WTC11 (cell line): ENCODE data around the gene APRT. TPM values are rescaled to one million over a fixed set of nuclear protein-coding genes. Genes with fewer than 3 reads are reported as not detected.

Experiments used
- ATAC-seq: fragments of 200-7000 bp; cut with Tn5 transposase; 2 replicates; pipeline ENCODE4 v1.10.0; 2021; ENCODE audit warnings: mild to moderate bottlenecking, moderate library complexity
- CTCF ChIA-PET: fragments of 300-600 bp; sonication (Branson Sonifier 250); formaldehyde crosslinking; loops from one replicate; lab custom pipeline; 2021; ENCODE audit warnings: antibody characterized with exemption; lab: Charles Lee
- POLR2A ChIA-PET: fragments of 350-600 bp; sonication (Branson Sonifier 250); formaldehyde crosslinking; loops from one replicate; lab custom pipeline; 2021; ENCODE audit warnings: antibody characterized with exemption; lab: Charles Lee
- DNase-seq: peaks from one replicate; pipeline ENCODE4 v3.0.0; 2021; ENCODE audit warnings: low spot score
- H3K27ac Mint-ChIP-seq: 2 replicates; pipeline ENCODE4 v1.8.0; 2021; ENCODE audit warnings: mixed read lengths
- H3K27me3 Mint-ChIP-seq: 2 replicates; pipeline ENCODE4 v1.8.0; 2021; ENCODE audit warnings: low read depth, mild to moderate bottlenecking, moderate library complexity, mixed read lengths
- H3K36me3 Mint-ChIP-seq: 2 replicates; pipeline ENCODE4 v1.8.0; 2021; ENCODE audit warnings: mixed read lengths
- H3K4me1 Mint-ChIP-seq: 2 replicates; pipeline ENCODE4 v1.8.0; 2022; ENCODE audit warnings: mixed read lengths
- H3K4me3 Mint-ChIP-seq: 2 replicates; pipeline ENCODE4 v1.8.0; 2021; ENCODE audit warnings: mild to moderate bottlenecking, moderate library complexity, mixed read lengths
- H3K9me3 Mint-ChIP-seq: 2 replicates; pipeline ENCODE4 v1.8.0; 2021; ENCODE audit warnings: mixed read lengths
- ARID4B ChIP-seq: sonication (generic); formaldehyde crosslinking; IDR thresholded peaks from 2 replicates; pipeline ENCODE4 v1.8.0; 2023; ENCODE audit warnings: missing genetic modification reagents, mild to moderate bottlenecking, borderline replicate concordance
- CBFB ChIP-seq: sonication (generic); formaldehyde crosslinking; IDR thresholded peaks from 2 replicates; pipeline ENCODE4 v1.8.1; 2022; ENCODE audit warnings: mild to moderate bottlenecking, low read depth, missing genetic modification reagents
- CREB1 ChIP-seq: sonication (generic); formaldehyde crosslinking; IDR thresholded peaks from 2 replicates; pipeline ENCODE4 v1.8.0; 2023; ENCODE audit warnings: mild to moderate bottlenecking, missing genetic modification reagents
- ELF4 ChIP-seq: sonication (generic); formaldehyde crosslinking; IDR thresholded peaks from 2 replicates; pipeline ENCODE4 v1.8.1; 2022; ENCODE audit warnings: low read depth, mild to moderate bottlenecking, moderate library complexity, missing genetic modification reagents
- ESRRA ChIP-seq: sonication (generic); formaldehyde crosslinking; IDR thresholded peaks from 2 replicates; pipeline ENCODE4 v1.8.1; 2022; ENCODE audit warnings: mild to moderate bottlenecking, missing genetic modification reagents, borderline replicate concordance
- FOXK1 ChIP-seq: sonication (generic); formaldehyde crosslinking; IDR thresholded peaks from 2 replicates; pipeline ENCODE4 v1.8.0; 2022; ENCODE audit warnings: mild to moderate bottlenecking, moderate library complexity, missing genetic modification reagents
- HMGA2 ChIP-seq: fragments of 250-450 bp; sonication (Bioruptor Pico); IDR thresholded peaks from 2 replicates; pipeline ENCODE4 v1.4.0; 2021; ENCODE audit warnings: mild to moderate bottlenecking, moderate library complexity
- KAT7 ChIP-seq: sonication (generic); formaldehyde crosslinking; IDR thresholded peaks from 2 replicates; pipeline ENCODE4 v1.8.1; 2023; ENCODE audit warnings: missing genetic modification reagents, mild to moderate bottlenecking, borderline replicate concordance
- MLX ChIP-seq: sonication (generic); formaldehyde crosslinking; IDR thresholded peaks from 2 replicates; pipeline ENCODE4 v1.8.1; 2023; ENCODE audit warnings: mild to moderate bottlenecking, missing genetic modification reagents, moderate library complexity
- OVOL2 ChIP-seq: fragments of 250-450 bp; sonication (Bioruptor Pico); IDR thresholded peaks from 2 replicates; pipeline ENCODE4 v1.9.0; 2021; ENCODE audit warnings: mild to moderate bottlenecking, borderline replicate concordance
- TCF7 ChIP-seq: sonication (generic); formaldehyde crosslinking; IDR thresholded peaks from 2 replicates; pipeline ENCODE4 v1.8.0; 2022; ENCODE audit warnings: mild to moderate bottlenecking, low read depth, missing genetic modification reagents, moderate library complexity
- ZNF671 ChIP-seq: fragments of 250-450 bp; sonication (Bioruptor Pico); IDR thresholded peaks from 2 replicates; pipeline ENCODE4 v1.8.0; 2021; ENCODE audit warnings: mild to moderate bottlenecking
- total RNA-seq: library from RNA; stranded (reverse); gene quantifications from 3 replicates; pipeline ENCODE4 v1.2.3, GENCODE V29; 2021
- TF ChIP-seq, protein P1 (sequence below): sonication (generic); formaldehyde crosslinking; IDR thresholded peaks from 2 replicates; pipeline ENCODE4 v1.8.1; 2023; ENCODE audit warnings: mild to moderate bottlenecking, missing genetic modification reagents
- TF ChIP-seq, protein P2 (sequence below): sonication (generic); formaldehyde crosslinking; IDR thresholded peaks from 2 replicates; pipeline ENCODE4 v1.8.0; 2022; ENCODE audit warnings: mild to moderate bottlenecking, missing genetic modification reagents

The APRT gene
- total RNA-seq, 1 experiment from 2014 or later, result 288 TPM

GRCh38 chr16:88838566-88838965 is 26.8 kb upstream of the APRT start:
- H3K27me3 Mint-ChIP-seq, result no peaks in the 10 kb centered on the region
- H3K4me3 Mint-ChIP-seq, result no peak overlapping the region
- no peak overlapping the region for H3K27ac Mint-ChIP-seq
- no peak for TF ChIP-seq TCF7 (CRISPR knock-in tag)
- ATAC-seq (no peak), DNase-seq (no peak)
- no peaks in the 10 kb centered on the region for H3K4me1 Mint-ChIP-seq
- POLR2A ChIA-PET, result no interaction called here
- CTCF ChIA-PET, result interaction anchor here (1.0 to 2.2 kb wide), 3 partner anchors 19 to 101 kb away, joined by 4 to 8 read pairs (median 5); partner anchors contain the start of genes GALNS and TRAPPC2L
- no peaks in the 10 kb centered on the region for H3K9me3 Mint-ChIP-seq
- peaks cover 6% of the 10 kb centered on the region for H3K36me3 Mint-ChIP-seq

DNA sequence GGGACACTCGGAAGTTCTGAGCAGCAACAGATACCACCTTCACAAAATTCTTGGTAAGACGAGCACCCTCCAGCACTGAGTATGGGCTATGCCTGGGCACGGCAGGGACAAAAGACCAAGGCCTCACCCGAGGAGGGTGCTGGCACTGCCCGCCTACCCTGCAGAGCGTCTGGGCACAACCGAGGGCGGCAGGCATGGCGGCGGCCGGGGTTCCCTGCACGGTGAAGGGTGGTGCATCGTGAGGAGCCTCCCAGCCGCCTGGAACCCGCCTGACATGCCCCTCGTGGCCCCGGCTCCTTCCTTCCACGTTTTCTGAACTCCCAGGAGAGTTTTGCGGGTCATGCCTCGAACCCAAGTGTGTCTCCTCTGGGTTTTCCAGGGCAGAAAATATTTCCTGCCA is 26.1 kb upstream of the APRT start:
- no peak for ATAC-seq
- CTCF ChIA-PET, result no interaction called here

More for the DNA sequence above, 26.1 kb upstream of the APRT start:
- DNase-seq, result no peak
- Mint-ChIP-seq H3K9me3 (no peaks in the 10 kb centered on the region), H3K27me3 (no peaks in the 10 kb centered on the region), H3K4me1 (no peaks in the 10 kb centered on the region), H3K36me3 (peaks cover 6% of the 10 kb centered on the region), H3K27ac (no peak overlapping the region), H3K4me3 (no peak overlapping the region)
- POLR2A ChIA-PET, result no interaction called here
- TF ChIP-seq ELF4 (CRISPR knock-in tag) (no peak), OVOL2 (CRISPR knock-in tag) (no peak), FOXK1 (no peak), KAT7 (CRISPR knock-in tag) (no peak), CBFB (no peak), ARID4B (CRISPR knock-in tag) (no peak), HMGA2 (no peak), MLX (no peak), ZNF671 (CRISPR knock-in tag) (no peak), ESRRA (no peak), CREB1 (CRISPR knock-in tag) (no peak)
- TF ChIP-seq, protein P1, sequence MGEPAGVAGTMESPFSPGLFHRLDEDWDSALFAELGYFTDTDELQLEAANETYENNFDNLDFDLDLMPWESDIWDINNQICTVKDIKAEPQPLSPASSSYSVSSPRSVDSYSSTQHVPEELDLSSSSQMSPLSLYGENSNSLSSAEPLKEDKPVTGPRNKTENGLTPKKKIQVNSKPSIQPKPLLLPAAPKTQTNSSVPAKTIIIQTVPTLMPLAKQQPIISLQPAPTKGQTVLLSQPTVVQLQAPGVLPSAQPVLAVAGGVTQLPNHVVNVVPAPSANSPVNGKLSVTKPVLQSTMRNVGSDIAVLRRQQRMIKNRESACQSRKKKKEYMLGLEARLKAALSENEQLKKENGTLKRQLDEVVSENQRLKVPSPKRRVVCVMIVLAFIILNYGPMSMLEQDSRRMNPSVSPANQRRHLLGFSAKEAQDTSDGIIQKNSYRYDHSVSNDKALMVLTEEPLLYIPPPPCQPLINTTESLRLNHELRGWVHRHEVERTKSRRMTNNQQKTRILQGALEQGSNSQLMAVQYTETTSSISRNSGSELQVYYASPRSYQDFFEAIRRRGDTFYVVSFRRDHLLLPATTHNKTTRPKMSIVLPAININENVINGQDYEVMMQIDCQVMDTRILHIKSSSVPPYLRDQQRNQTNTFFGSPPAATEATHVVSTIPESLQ, result no peak
- TF ChIP-seq, protein P2, sequence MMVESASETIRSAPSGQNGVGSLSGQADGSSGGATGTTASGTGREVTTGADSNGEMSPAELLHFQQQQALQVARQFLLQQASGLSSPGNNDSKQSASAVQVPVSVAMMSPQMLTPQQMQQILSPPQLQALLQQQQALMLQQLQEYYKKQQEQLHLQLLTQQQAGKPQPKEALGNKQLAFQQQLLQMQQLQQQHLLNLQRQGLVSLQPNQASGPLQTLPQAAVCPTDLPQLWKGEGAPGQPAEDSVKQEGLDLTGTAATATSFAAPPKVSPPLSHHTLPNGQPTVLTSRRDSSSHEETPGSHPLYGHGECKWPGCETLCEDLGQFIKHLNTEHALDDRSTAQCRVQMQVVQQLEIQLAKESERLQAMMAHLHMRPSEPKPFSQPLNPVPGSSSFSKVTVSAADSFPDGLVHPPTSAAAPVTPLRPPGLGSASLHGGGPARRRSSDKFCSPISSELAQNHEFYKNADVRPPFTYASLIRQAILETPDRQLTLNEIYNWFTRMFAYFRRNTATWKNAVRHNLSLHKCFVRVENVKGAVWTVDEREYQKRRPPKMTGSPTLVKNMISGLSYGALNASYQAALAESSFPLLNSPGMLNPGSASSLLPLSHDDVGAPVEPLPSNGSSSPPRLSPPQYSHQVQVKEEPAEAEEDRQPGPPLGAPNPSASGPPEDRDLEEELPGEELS (CRISPR knock-in tag), result no peak
